Fibroblast of lung (primary cell): ENCODE measurements around the gene ZNRF1.

Source experiments
- CTCF ChIP-seq, 2 donors: IDR thresholded peaks in 1 of 2; conservative IDR thresholded peaks in 1 of 2; 1 replicate in 1 of 2; 2 replicates in 1 of 2; pipeline ENCODE4 v1.5.1; 2011 to 2012; ENCODE audit warnings: low read length in 2 of 2, control low read depth in 1 of 2, inconsistent platforms in 1 of 2, low read depth in 1 of 2, mild to moderate bottlenecking in 1 of 2
- EZH2 ChIP-seq: IDR thresholded peaks from 2 replicates; pipeline ENCODE4 v1.5.1; 2012; ENCODE audit warnings: low read length, control low read depth, mild to moderate bottlenecking; ENCODE audit errors: missing control alignments

- no peak for TF ChIP-seq EZH2
- no peak for TF ChIP-seq CTCF (conservative IDR thresholded peaks at IDR 0.05 in 1 of 2, IDR thresholded peaks at IDR 0.05 in 1 of 2; ENCODE audit: low read depth in 1 of 2, low read length in 2 of 2)
These were observed 48.3 kb upstream of the ZNRF1 start for GRCh38 chr16:74950511-74950910.
